ENCODE measurements around the gene PLA2G3. TPM values are rescaled to one million over a fixed set of nuclear protein-coding genes. Genes with fewer than 3 reads are reported as not detected.

The PLA2G3 gene
- polyA plus RNA-seq, 1 experiment: 0.04 TPM

- ChIA-PET POLR2A (interaction anchor here (1.1 kb wide), 1 partner anchor 30 kb away, joined by 4 read pairs; no protein-coding TSS in a partner anchor), CTCF (interaction anchor here (0.7 to 7.7 kb wide), 15 partner anchors 10 to 169 kb away, joined by 3 to 101 read pairs (median 10); partner anchors contain the start of genes MORC2 and SELENOM)
- Histone ChIP-seq H3K36me3 (ENCODE audit: control insufficient read depth, insufficient read depth, low read length) (peaks cover 29% of the 10 kb centered on the region), H3K4me3 (ENCODE audit: low read depth, low read length) (no peak overlapping the region; the same call in 1 of the 2 replicates), H3K27me3 (ENCODE audit: control insufficient read depth, insufficient read depth, low read length) (no peaks in the 10 kb centered on the region)
- DNase-seq (ENCODE audit: low read depth): no peak
- no peak for TF ChIP-seq CTCF (IDR thresholded peaks at IDR 0.05; ENCODE audit: insufficient read depth, low read depth, low read length)
Measured at GRCh38 chr22:31085928-31086327, 54.4 kb downstream of the PLA2G3 start.

- no peak for TF ChIP-seq CTCF (IDR thresholded peaks at IDR 0.05; ENCODE audit: insufficient read depth, low read depth, low read length)
- CTCF ChIA-PET: interaction anchor here (0.6 to 7.7 kb wide), 22 partner anchors 10 to 169 kb away, joined by 3 to 101 read pairs (median 5); partner anchors contain the start of genes MORC2 and SELENOM
- Histone ChIP-seq H3K36me3 (ENCODE audit: control insufficient read depth, insufficient read depth, low read length) (peaks cover 25% of the 10 kb centered on the region), H3K4me3 (ENCODE audit: low read depth, low read length) (peak overlapping the region; percentile 69), H3K27me3 (ENCODE audit: control insufficient read depth, insufficient read depth, low read length) (no peaks in the 10 kb centered on the region)
- no peak for DNase-seq (ENCODE audit: low read depth)
- POLR2A ChIA-PET: interaction anchor here (0.6 to 1.1 kb wide), 2 partner anchors 13 to 30 kb away, joined by 3 to 4 read pairs; no protein-coding TSS in a partner anchor
Measured at GRCh38 chr22:31085493-31085824, 54.8 kb downstream of the PLA2G3 start.

GRCh38 chr22:31084811-31085492 is 55.4 kb downstream of the PLA2G3 start:
- POLR2A ChIA-PET: interaction anchor here (0.6 to 1.1 kb wide), 2 partner anchors 14 to 30 kb away, joined by 3 to 4 read pairs; no protein-coding TSS in a partner anchor
- CTCF ChIA-PET: interaction anchor here (0.6 to 7.7 kb wide), 30 partner anchors 9 to 168 kb away, joined by 3 to 101 read pairs (median 4); partner anchors contain the start of genes MORC2 and SELENOM
- peak; percentile 82 for TF ChIP-seq CTCF (IDR thresholded peaks at IDR 0.05; ENCODE audit: insufficient read depth, low read depth, low read length)
- Histone ChIP-seq H3K36me3 (ENCODE audit: control insufficient read depth, insufficient read depth, low read length) (peaks cover 22% of the 10 kb centered on the region), H3K27me3 (ENCODE audit: control insufficient read depth, insufficient read depth, low read length) (no peaks in the 10 kb centered on the region), H3K4me3 (ENCODE audit: low read depth, low read length) (peak overlapping the region; percentile 69)
- no peak for DNase-seq (ENCODE audit: low read depth)

Small RNAs within 50 kb of the gene (small RNA-seq; reads per million reads assigned to genes)
- 0.84 reads per million for gene MIR3928 (ENCODE audit: insufficient read length, low read depth, low replicate concordance)

Other genes starting within 250 kb of the PLA2G3 start
- 9.0 and 9.6 TPM in 2 replicates for gene MORC2, start 171.7 kb downstream of the PLA2G3 start, polyA plus RNA-seq (2011; rRNA removed)
- 63.7 and 105 TPM in 2 replicates for gene TUG1, start 171.2 kb downstream of the PLA2G3 start, polyA plus RNA-seq (2011; rRNA removed)
- 16.9 and 45.7 TPM in 2 replicates for gene SMTN, start 59.2 kb downstream of the PLA2G3 start, polyA plus RNA-seq (2011; rRNA removed)
- 215 and 292 TPM in 2 replicates for gene SELENOM, start 32.9 kb downstream of the PLA2G3 start, polyA plus RNA-seq (2011; rRNA removed)
- gene INPP5J, start 17.5 kb downstream of the PLA2G3 start, polyA plus RNA-seq (2011; rRNA removed): 1.1 and 1.5 TPM in 2 replicates
- 50.7 and 58.5 TPM in 2 replicates for gene RNF185, start 19.7 kb upstream of the PLA2G3 start, polyA plus RNA-seq (2011; rRNA removed)
- gene LIMK2, start 71.8 kb upstream of the PLA2G3 start, polyA plus RNA-seq (2011; rRNA removed): 5.2 and 5.5 TPM in 2 replicates
- 8.2 and 11.8 TPM in 2 replicates for gene PIK3IP1, start 152.0 kb upstream of the PLA2G3 start, polyA plus RNA-seq (2011; rRNA removed)
- gene PATZ1, start 205.8 kb upstream of the PLA2G3 start, polyA plus RNA-seq (2011; rRNA removed): 6.2 and 10.1 TPM in 2 replicates

Data from BJ (cell line).